Hepatocyte (in vitro differentiated cells): ENCODE data around the gene SRSF2.

Experiments used
- CTCF ChIP-seq: fragments of 200-600 bp; sonication (generic); IDR thresholded peaks from 2 replicates; pipeline ENCODE4 v1.5.1; 2016; ENCODE audit warnings: antibody characterized with exemption, mild to moderate bottlenecking; ENCODE audit not compliant: poor library complexity
- EZH2 ChIP-seq: fragments of 200-600 bp; sonication (generic); IDR thresholded peaks from 2 replicates; pipeline ENCODE4 v1.6.1; 2016; ENCODE audit warnings: antibody characterized with exemption, mild to moderate bottlenecking, borderline replicate concordance
- EZH2phosphoT487 ChIP-seq: fragments of 200-600 bp; sonication (generic); IDR thresholded peaks from one replicate; pipeline ENCODE4 v1.6.1; 2018; ENCODE audit warnings: antibody characterized with exemption, mild to moderate bottlenecking, low read depth, moderate library complexity; ENCODE audit not compliant: unreplicated experiment, severe bottlenecking

- TF ChIP-seq EZH2: no peak
- TF ChIP-seq CTCF: no peak
- TF ChIP-seq EZH2phosphoT487: no peak
These were observed 35.6 kb downstream of the SRSF2 start for GRCh38 chr17:76701471-76701967.
